DOHH2 (cell line): ENCODE measurements around the gene BUD23.

Source experiments
- H3F3A ChIP-seq: fragments of 200-600 bp; sonication (generic), shearing (Covaris generic); 2 replicates; pipeline ENCODE4 v1.6.0; 2016; ENCODE audit warnings: antibody characterized with exemption, mild to moderate bottlenecking; ENCODE audit not compliant: control insufficient read depth, insufficient read depth
- H3K27ac ChIP-seq: fragments of 200-600 bp; sonication (generic); 2 replicates; pipeline ENCODE4 v1.5.1; 2014; ENCODE audit warnings: low read depth, mild to moderate bottlenecking, low read length, moderate library complexity
- H3K27me3 ChIP-seq: fragments of 200-600 bp; sonication (generic); 2 replicates; pipeline ENCODE4 v1.6.1; 2014; ENCODE audit warnings: mild to moderate bottlenecking, low read length, mixed read lengths; ENCODE audit not compliant: control insufficient read depth
- H3K36me3 ChIP-seq: fragments of 200-600 bp; sonication (generic); 2 replicates; pipeline ENCODE4 v1.6.1; 2014; ENCODE audit warnings: mild to moderate bottlenecking, low read length, moderate library complexity, mixed read lengths; ENCODE audit not compliant: control insufficient read depth
- H3K4me1 ChIP-seq: fragments of 200-600 bp; sonication (generic); 2 replicates; pipeline ENCODE4 v1.6.1; 2014; ENCODE audit warnings: mild to moderate bottlenecking, low read length, mixed read lengths; ENCODE audit not compliant: control insufficient read depth
- H3K4me2 ChIP-seq: fragments of 200-600 bp; sonication (generic); 2 replicates; pipeline ENCODE4 v1.6.0; 2014; ENCODE audit warnings: mild to moderate bottlenecking, low read length, moderate library complexity
- H3K4me3 ChIP-seq: fragments of 200-600 bp; sonication (generic); 2 replicates; pipeline ENCODE4 v1.5.1; 2014; ENCODE audit warnings: mild to moderate bottlenecking, low read length, mixed read lengths
- H3K79me2 ChIP-seq: fragments of 200-600 bp; sonication (generic); 2 replicates; pipeline ENCODE4 v1.6.1; 2014; ENCODE audit warnings: mild to moderate bottlenecking, low read length, mixed read lengths; ENCODE audit not compliant: control insufficient read depth
- H3K9me2 ChIP-seq: fragments of 200-600 bp; sonication (generic); replicated peaks from 2 replicates; pipeline ENCODE4 v1.6.1; 2014; ENCODE audit warnings: mild to moderate bottlenecking, low read length, mixed read lengths; ENCODE audit not compliant: control insufficient read depth
- H3K9me3 ChIP-seq: fragments of 200-600 bp; sonication (generic); 2 replicates; pipeline ENCODE4 v1.6.1; 2014; ENCODE audit warnings: antibody characterized with exemption, low read length, mixed read lengths; ENCODE audit not compliant: control insufficient read depth, insufficient read depth
- H4K20me1 ChIP-seq: fragments of 200-600 bp; sonication (generic); 2 replicates; pipeline ENCODE4 v1.6.0; 2014; ENCODE audit warnings: low read depth, mild to moderate bottlenecking, antibody characterized with exemption, low read length, moderate library complexity; ENCODE audit not compliant: control insufficient read depth, insufficient read depth
- CTCF ChIP-seq: fragments of 200-600 bp; sonication (generic); IDR thresholded peaks from one replicate; pipeline ENCODE4 v1.5.1; 2014; ENCODE audit warnings: antibody characterized with exemption, mild to moderate bottlenecking, low read depth, low read length; ENCODE audit not compliant: poor library complexity, severe bottlenecking
- EZH2phosphoT487 ChIP-seq: fragments of 200-600 bp; sonication (generic); IDR thresholded peaks from 2 replicates; pipeline ENCODE4 v1.6.1; 2017; ENCODE audit warnings: borderline replicate concordance, mild to moderate bottlenecking, antibody characterized with exemption, low read length, moderate library complexity, mixed read lengths

Gene BUD23

GRCh38 chr7:73740771-73741170 lies 57.4 kb downstream of the BUD23 start:
- H3K4me2 ChIP-seq, result no peak overlapping the region
- H3F3A ChIP-seq, result peaks cover 3% of the 10 kb centered on the region
- H3K27ac ChIP-seq, result no peak overlapping the region
- H3K9me2 ChIP-seq, result no peaks in the 10 kb centered on the region
- H3K4me1 ChIP-seq, result peaks cover 18% of the 10 kb centered on the region
- H3K36me3 ChIP-seq, result peaks cover 22% of the 10 kb centered on the region
- no peak for TF ChIP-seq EZH2phosphoT487
- no peak for TF ChIP-seq CTCF
- H3K9me3 ChIP-seq, result no peaks in the 10 kb centered on the region
- peaks cover 24% of the 10 kb centered on the region for H3K79me2 ChIP-seq
- H4K20me1 ChIP-seq, result peaks cover 6% of the 10 kb centered on the region
- no peak overlapping the region for H3K4me3 ChIP-seq
- H3K27me3 ChIP-seq, result no peaks in the 10 kb centered on the region

- H3K4me2 ChIP-seq, result no peak overlapping the region
- H3K79me2 ChIP-seq, result peaks cover 24% of the 10 kb centered on the region
- TF ChIP-seq CTCF (no peak), EZH2phosphoT487 (no peak)
These were observed 58.2 kb downstream of the BUD23 start for GRCh38 chr7:73741600-73741999.

GRCh38 chr7:73742338-73742752 lies 58.9 kb downstream of the BUD23 start:
- Histone ChIP-seq H3K27me3 (no peaks in the 10 kb centered on the region), H3K4me2 (no peak overlapping the region), H3K27ac (no peak overlapping the region), H3K9me3 (no peaks in the 10 kb centered on the region), H3K4me3 (no peak overlapping the region), H3K9me2 (no peaks in the 10 kb centered on the region), H4K20me1 (peaks cover 6% of the 10 kb centered on the region), H3K36me3 (peaks cover 9% of the 10 kb centered on the region), H3K79me2 (peaks cover 19% of the 10 kb centered on the region), H3K4me1 (peaks cover 18% of the 10 kb centered on the region), H3F3A (peaks cover 3% of the 10 kb centered on the region)
- TF ChIP-seq EZH2phosphoT487 (no peak), CTCF (no peak)

More at GRCh38 chr7:73741600-73741999, 58.2 kb downstream of the BUD23 start:
- Histone ChIP-seq H3F3A (peaks cover 3% of the 10 kb centered on the region), H3K27me3 (no peaks in the 10 kb centered on the region), H3K36me3 (peaks cover 16% of the 10 kb centered on the region), H4K20me1 (peaks cover 6% of the 10 kb centered on the region), H3K4me1 (peaks cover 18% of the 10 kb centered on the region), H3K9me3 (no peaks in the 10 kb centered on the region), H3K9me2 (no peaks in the 10 kb centered on the region), H3K4me3 (no peak overlapping the region), H3K27ac (no peak overlapping the region)
